Measurements from ENCODE around the gene CRACDL. TPM values are rescaled to one million over a fixed set of nuclear protein-coding genes. Genes with fewer than 3 reads are reported as not detected.

The CRACDL gene
- total and polyA plus RNA-seq, 7 donors: 0.36 to 8.8 (median 1.5) TPM

GRCh38 chr2:98892871-98893270 is 43.2 kb downstream of the CRACDL start:
- TF ChIP-seq EP300 (IDR thresholded peaks at IDR 0.05) (no peak), POLR2A (IDR thresholded peaks at IDR 0.05) (no peak), POLR2AphosphoS5 (IDR thresholded peaks at IDR 0.05) (no peak)
- TF ChIP-seq, protein P1, sequence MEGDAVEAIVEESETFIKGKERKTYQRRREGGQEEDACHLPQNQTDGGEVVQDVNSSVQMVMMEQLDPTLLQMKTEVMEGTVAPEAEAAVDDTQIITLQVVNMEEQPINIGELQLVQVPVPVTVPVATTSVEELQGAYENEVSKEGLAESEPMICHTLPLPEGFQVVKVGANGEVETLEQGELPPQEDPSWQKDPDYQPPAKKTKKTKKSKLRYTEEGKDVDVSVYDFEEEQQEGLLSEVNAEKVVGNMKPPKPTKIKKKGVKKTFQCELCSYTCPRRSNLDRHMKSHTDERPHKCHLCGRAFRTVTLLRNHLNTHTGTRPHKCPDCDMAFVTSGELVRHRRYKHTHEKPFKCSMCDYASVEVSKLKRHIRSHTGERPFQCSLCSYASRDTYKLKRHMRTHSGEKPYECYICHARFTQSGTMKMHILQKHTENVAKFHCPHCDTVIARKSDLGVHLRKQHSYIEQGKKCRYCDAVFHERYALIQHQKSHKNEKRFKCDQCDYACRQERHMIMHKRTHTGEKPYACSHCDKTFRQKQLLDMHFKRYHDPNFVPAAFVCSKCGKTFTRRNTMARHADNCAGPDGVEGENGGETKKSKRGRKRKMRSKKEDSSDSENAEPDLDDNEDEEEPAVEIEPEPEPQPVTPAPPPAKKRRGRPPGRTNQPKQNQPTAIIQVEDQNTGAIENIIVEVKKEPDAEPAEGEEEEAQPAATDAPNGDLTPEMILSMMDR (IDR thresholded peaks at IDR 0.05): no peak
- no peak overlapping the region for H3K27ac ChIP-seq
- no peaks in the 10 kb centered on the region for H3K27me3 ChIP-seq
- H3K4me3 ChIP-seq: no peak overlapping the region
- no peaks in the 10 kb centered on the region for H3K4me1 ChIP-seq
- peaks cover 0 to under 1% (median 0%) of the 10 kb centered on the region in 4 donors for H3K9me3 ChIP-seq
- intact Hi-C loops (cut with DNase I): no loop called here
- H3K36me3 ChIP-seq: no peaks in the 10 kb centered on the region
- WGBS, 2 donors: 89 to 92% methylated on average over 6 of the region's 6 CpGs
- DNase-seq: no peak

- Histone ChIP-seq H3K27ac (no peak overlapping the region), H3K36me3 (no peaks in the 10 kb centered on the region), H3K4me3 (no peak overlapping the region), H3K9me3 (peaks cover 0 to 6% (median 4%) of the 10 kb centered on the region in 4 donors), H3K27me3 (no peaks in the 10 kb centered on the region), H3K4me1 (no peaks in the 10 kb centered on the region)
- intact Hi-C loops (cut with DNase I): no loop called here
- 57 to 65% methylated on average over 1 of the region's 1 CpG for WGBS, 2 donors
- no peak for DNase-seq
- TF ChIP-seq, protein P1 (IDR thresholded peaks at IDR 0.05): no peak
- TF ChIP-seq POLR2AphosphoS5 (IDR thresholded peaks at IDR 0.05): no peak
- no peak for TF ChIP-seq POLR2A (IDR thresholded peaks at IDR 0.05)
- no peak for TF ChIP-seq EP300 (IDR thresholded peaks at IDR 0.05)
Observed at GRCh38 chr2:98891591-98891990, 44.4 kb downstream of the CRACDL start.

- peaks cover 0 to 12% (median 6%) of the 10 kb centered on the region in 4 donors for H3K9me3 ChIP-seq
- no peak for TF ChIP-seq EP300 (IDR thresholded peaks at IDR 0.05)
- TF ChIP-seq POLR2A (IDR thresholded peaks at IDR 0.05): no peak
Observed at GRCh38 chr2:98886066-98886554, 49.9 kb downstream of the CRACDL start.

DNA sequence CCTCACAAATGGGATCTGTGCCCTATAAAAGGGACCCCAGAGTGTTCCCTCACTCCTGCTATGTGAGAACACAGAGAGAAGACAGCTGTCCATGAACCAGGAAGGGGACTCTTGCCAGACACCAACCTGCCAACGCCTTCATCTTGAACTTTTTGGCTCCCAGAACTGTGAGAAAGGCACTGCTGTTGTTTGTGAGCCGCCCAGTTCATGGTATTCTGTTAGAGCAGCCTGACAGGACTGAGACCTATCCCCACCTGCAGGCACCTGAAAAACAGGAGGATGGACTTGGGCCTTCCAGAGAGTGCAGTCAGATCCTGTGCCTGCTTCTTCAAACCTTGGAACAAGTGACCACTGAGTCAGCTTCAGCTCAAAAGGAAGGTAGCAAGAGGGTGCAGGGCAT is 51.4 kb downstream of the CRACDL start:
- TF ChIP-seq, protein P1 (IDR thresholded peaks at IDR 0.05): no peak
- TF ChIP-seq POLR2AphosphoS5 (IDR thresholded peaks at IDR 0.05) (no peak), POLR2A (IDR thresholded peaks at IDR 0.05) (no peak), EP300 (IDR thresholded peaks at IDR 0.05) (no peak)
- DNase-seq: no peak
- no peaks in the 10 kb centered on the region for H3K4me1 ChIP-seq
- WGBS, 2 donors: 71 to 89% methylated on average over 2 of the region's 2 CpGs
- intact Hi-C loops (cut with DNase I): no loop called here
- peaks cover 0 to 12% (median 6%) of the 10 kb centered on the region in 4 donors for H3K9me3 ChIP-seq
- H3K27ac ChIP-seq: no peak overlapping the region
- no peaks in the 10 kb centered on the region for H3K27me3 ChIP-seq
- no peak overlapping the region for H3K4me3 ChIP-seq
- H3K36me3 ChIP-seq: no peaks in the 10 kb centered on the region

More at GRCh38 chr2:98886066-98886554, 49.9 kb downstream of the CRACDL start:
- H3K4me3 ChIP-seq: no peak overlapping the region
- intact Hi-C loops (cut with DNase I): no loop called here
- H3K4me1 ChIP-seq: no peaks in the 10 kb centered on the region
- no peaks in the 10 kb centered on the region for H3K36me3 ChIP-seq
- H3K27me3 ChIP-seq: no peaks in the 10 kb centered on the region
- 98% methylated on average over 2 of the region's 2 CpGs for WGBS, 2 donors
- H3K27ac ChIP-seq: no peak overlapping the region
- no peak for DNase-seq

GRCh38 chr2:98883780-98884211 is 52.2 kb downstream of the CRACDL start:
- intact Hi-C loops (cut with DNase I): no loop called here
- Histone ChIP-seq H3K27ac (no peak overlapping the region), H3K4me1 (no peaks in the 10 kb centered on the region), H3K36me3 (no peaks in the 10 kb centered on the region), H3K9me3 (peaks cover 0 to 12% (median 6%) of the 10 kb centered on the region in 4 donors), H3K27me3 (no peaks in the 10 kb centered on the region), H3K4me3 (no peak overlapping the region)
- TF ChIP-seq, protein P1 (IDR thresholded peaks at IDR 0.05): no peak
- TF ChIP-seq EP300 (IDR thresholded peaks at IDR 0.05) (no peak), POLR2AphosphoS5 (IDR thresholded peaks at IDR 0.05) (no peak), POLR2A (IDR thresholded peaks at IDR 0.05) (no peak)
- DNase-seq: no peak
- 83 to 86% methylated on average over 10 of the region's 10 CpGs for WGBS, 2 donors
